HEK293T (cell line): ENCODE measurements around the gene AHNAK2.

Experiments used
- ARNT ChIP-seq: fragments of 450-650 bp; IDR thresholded peaks from 2 replicates; pipeline ENCODE4 v1.6.1; 2017; ENCODE audit warnings: mild to moderate bottlenecking
- BHLHE40 ChIP-seq: fragments of 450-650 bp; IDR thresholded peaks from 2 replicates; pipeline ENCODE4 v1.6.1; 2016; ENCODE audit warnings: mild to moderate bottlenecking, moderate library complexity, borderline replicate concordance
- ELF4 ChIP-seq: fragments of 450-650 bp; IDR thresholded peaks from 2 replicates; pipeline ENCODE4 v1.6.1; 2017; ENCODE audit warnings: antibody characterized with exemption
- FOXA1 ChIP-seq: fragments of 450-650 bp; IDR thresholded peaks from 2 replicates; pipeline ENCODE4 v1.6.1; 2016; ENCODE audit warnings: mild to moderate bottlenecking
- FOXK2 ChIP-seq: fragments of 450-650 bp; IDR thresholded peaks from 2 replicates; pipeline ENCODE4 v1.6.1; 2016; ENCODE audit warnings: mild to moderate bottlenecking
- FOXM1 ChIP-seq: fragments of 450-650 bp; IDR thresholded peaks from 2 replicates; pipeline ENCODE4 v1.6.1; 2017; ENCODE audit warnings: mild to moderate bottlenecking, borderline replicate concordance
- HDGF ChIP-seq: fragments of 450-650 bp; IDR thresholded peaks from 2 replicates; pipeline ENCODE4 v1.6.1; 2017; ENCODE audit warnings: antibody characterized with exemption, borderline replicate concordance
- LEF1 ChIP-seq: fragments of 450-650 bp; IDR thresholded peaks from 2 replicates; pipeline ENCODE4 v1.6.1; 2017; ENCODE audit warnings: mild to moderate bottlenecking, borderline replicate concordance
- NFRKB ChIP-seq: fragments of 450-650 bp; IDR thresholded peaks from 2 replicates; pipeline ENCODE4 v1.6.1; 2016; ENCODE audit warnings: mild to moderate bottlenecking, moderate library complexity
- SP1 ChIP-seq: fragments of 450-650 bp; IDR thresholded peaks from 2 replicates; pipeline ENCODE4 v1.6.1; 2017
- SUZ12 ChIP-seq: fragments of 450-650 bp; IDR thresholded peaks from 2 replicates; pipeline ENCODE4 v1.6.1; 2016; ENCODE audit warnings: mild to moderate bottlenecking
- TARDBP ChIP-seq: fragments of 450-650 bp; IDR thresholded peaks from 2 replicates; pipeline ENCODE4 v1.6.1; 2016
- ZNF384 ChIP-seq: fragments of 450-650 bp; IDR thresholded peaks from 2 replicates; pipeline ENCODE4 v1.6.1; 2016
- TF ChIP-seq, protein P1 (sequence below): fragments of 450-650 bp; IDR thresholded peaks from 2 replicates; pipeline ENCODE4 v1.6.1; 2016

DNA sequence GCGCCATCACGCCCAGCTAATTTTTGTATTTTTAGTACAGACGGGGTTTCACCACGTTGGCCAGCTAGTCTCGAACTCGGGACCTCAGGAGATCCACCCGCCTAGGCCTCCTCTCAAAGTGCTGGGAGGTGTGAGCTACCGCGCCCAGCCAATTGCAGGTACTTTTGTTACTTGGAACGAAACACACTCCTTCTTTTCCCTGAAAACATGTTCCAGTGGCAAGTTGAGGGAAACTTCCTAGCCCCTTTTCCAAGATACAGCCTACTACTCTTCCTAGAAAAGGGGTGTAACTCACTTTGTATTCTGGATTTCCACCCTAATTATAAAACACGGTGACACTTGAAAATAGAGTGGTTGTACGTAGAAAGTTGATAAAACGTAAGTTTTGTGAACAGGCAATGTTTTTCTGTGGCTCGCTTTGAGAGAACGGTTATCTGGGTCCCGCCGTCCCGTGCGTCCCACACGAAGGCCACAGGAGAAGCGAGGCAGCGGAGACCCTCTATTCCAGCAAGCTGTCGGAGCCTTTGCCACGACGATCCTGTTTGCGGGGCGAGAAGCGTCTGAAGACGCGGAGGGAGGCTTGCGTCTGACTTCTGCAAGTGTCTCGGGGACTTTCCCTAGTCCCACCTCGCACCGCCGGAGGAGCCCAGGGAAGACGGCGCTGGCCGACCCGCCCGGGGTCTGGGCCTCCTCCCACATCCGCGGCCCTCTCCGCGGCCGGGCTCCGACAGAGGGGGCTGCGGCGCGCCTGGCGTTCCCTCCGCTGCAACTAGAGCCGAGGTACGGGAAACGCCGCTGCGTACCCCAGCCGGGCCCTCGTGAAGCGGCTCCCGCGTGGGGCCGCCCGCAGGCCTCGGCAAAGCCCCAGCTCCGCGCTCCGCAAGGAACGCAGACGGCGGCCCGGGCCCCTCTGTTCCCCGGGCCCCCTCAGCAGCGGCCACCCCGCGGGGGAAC is 42.0 kb upstream of the AHNAK2 start:
- TF ChIP-seq BHLHE40 (no peak), SP1 (no peak), FOXA1 (no peak), FOXK2 (no peak), ELF4 (no peak), TARDBP (no peak), ZNF384 (no peak), HDGF (no peak), NFRKB (no peak), FOXM1 (no peak), ARNT (no peak), SUZ12 (no peak), LEF1 (no peak)
- TF ChIP-seq, protein P1, sequence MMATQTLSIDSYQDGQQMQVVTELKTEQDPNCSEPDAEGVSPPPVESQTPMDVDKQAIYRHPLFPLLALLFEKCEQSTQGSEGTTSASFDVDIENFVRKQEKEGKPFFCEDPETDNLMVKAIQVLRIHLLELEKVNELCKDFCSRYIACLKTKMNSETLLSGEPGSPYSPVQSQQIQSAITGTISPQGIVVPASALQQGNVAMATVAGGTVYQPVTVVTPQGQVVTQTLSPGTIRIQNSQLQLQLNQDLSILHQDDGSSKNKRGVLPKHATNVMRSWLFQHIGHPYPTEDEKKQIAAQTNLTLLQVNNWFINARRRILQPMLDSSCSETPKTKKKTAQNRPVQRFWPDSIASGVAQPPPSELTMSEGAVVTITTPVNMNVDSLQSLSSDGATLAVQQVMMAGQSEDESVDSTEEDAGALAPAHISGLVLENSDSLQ: no peak
